IMR-90 (cell line): ENCODE data around the gene CYP26A1. TPM values are rescaled to one million over a fixed set of nuclear protein-coding genes. Genes with fewer than 3 reads are reported as not detected.

Source experiments
- ATAC-seq: fragments of 200-7000 bp; cut with Tn5 transposase; 2 replicates; pipeline ENCODE4 v1.9.1; 2020; ENCODE audit warnings: low read depth, mild to moderate bottlenecking, moderate library complexity
- Bru-seq: library from RNA; stranded (reverse); fragments of 400-500 nt; gene quantifications from one replicate; lab custom pipeline; 2021; lab: Mats Ljungman, UMichigan
- BruChase-seq, 2 experiments: library from RNA; stranded (reverse); fragments of 400-500 nt; gene quantifications; one replicate each; lab custom pipeline; 2021; lab: Mats Ljungman, UMichigan
- BruUV-seq: library from RNA; stranded (reverse); fragments of 400-500 nt; replicated peaks from 2 replicates; lab custom pipeline; 2021; lab: Mats Ljungman, UMichigan
- CTCF ChIA-PET: fragments of 300-600 bp; formaldehyde crosslinking; extraction: SDS; loops from one replicate; lab custom pipeline; 2021; ENCODE audit warnings: antibody characterized with exemption; lab: Yijun Ruan, JAX
- POLR2A ChIA-PET: fragments of 300-600 bp; sonication (Branson Sonifier 250); formaldehyde crosslinking; loops from one replicate; lab custom pipeline; 2022; ENCODE audit warnings: antibody characterized with exemption; ENCODE audit not compliant: unreplicated experiment; lab: Charles Lee
- DNase-seq: peaks from one replicate; pipeline ENCODE4 v3.0.0; 2013
- H2AFZ ChIP-seq: replicated peaks from 2 replicates; pipeline ENCODE3; 2013; ENCODE audit warnings: low read length, mild to moderate bottlenecking; ENCODE audit not compliant: poor library complexity
- H2AK5ac ChIP-seq: 2 replicates; pipeline ENCODE4 v1.6.1; 2013; ENCODE audit warnings: low read depth, low read length, inconsistent platforms
- H2AK9ac ChIP-seq: replicated peaks from 2 replicates; pipeline ENCODE3; 2013; ENCODE audit warnings: mild to moderate bottlenecking, low read depth, low read length, moderate library complexity; ENCODE audit not compliant: poor library complexity
- H2BK120ac ChIP-seq: 2 replicates; pipeline ENCODE4 v1.6.1; 2013; ENCODE audit warnings: low read depth, low read length, inconsistent platforms
- H2BK15ac ChIP-seq: 3 replicates; pipeline ENCODE4 v1.6.1; 2013; ENCODE audit warnings: low read depth, low read length, inconsistent platforms
- H2BK20ac ChIP-seq: 2 replicates; pipeline ENCODE4 v1.6.1; 2013; ENCODE audit warnings: low read depth, mild to moderate bottlenecking, inconsistent platforms, low read length, moderate library complexity
- H2BK5ac ChIP-seq: 2 replicates; pipeline ENCODE4 v1.6.1; 2013; ENCODE audit warnings: mild to moderate bottlenecking, low read depth, low read length, inconsistent platforms; ENCODE audit not compliant: poor library complexity, severe bottlenecking
- H3K14ac ChIP-seq: replicated peaks from 2 replicates; pipeline ENCODE4 v1.6.1; 2013; ENCODE audit warnings: low read depth, low read length, inconsistent platforms
- H3K18ac ChIP-seq: 2 replicates; pipeline ENCODE4 v1.6.1; 2013; ENCODE audit warnings: low read depth, low read length, control low read depth
- H3K23ac ChIP-seq: 2 replicates; pipeline ENCODE4 v1.6.1; 2013; ENCODE audit warnings: low read depth, low read length, inconsistent platforms
- H3K27ac ChIP-seq: 2 replicates; pipeline ENCODE4 v1.5.1; 2013; ENCODE audit warnings: mild to moderate bottlenecking, control low read depth, low read length; ENCODE audit not compliant: insufficient read depth
- H3K27me3 ChIP-seq: 2 replicates; pipeline ENCODE4 v1.6.1; 2013; ENCODE audit warnings: low read length; ENCODE audit not compliant: control insufficient read depth, insufficient read depth
- H3K36me3 ChIP-seq: 2 replicates; pipeline ENCODE4 v1.6.1; 2013; ENCODE audit warnings: low read length, mixed read lengths; ENCODE audit not compliant: control insufficient read depth, insufficient read depth
- H3K4ac ChIP-seq: 2 replicates; pipeline ENCODE4 v1.6.1; 2013; ENCODE audit warnings: low read depth, low read length, inconsistent platforms
- H3K4me1 ChIP-seq: 2 replicates; pipeline ENCODE4 v1.6.1; 2013; ENCODE audit warnings: low read length, mixed read lengths; ENCODE audit not compliant: control insufficient read depth, insufficient read depth
- H3K4me2 ChIP-seq: 2 replicates; pipeline ENCODE4 v1.6.1; 2013; ENCODE audit warnings: low read depth, mild to moderate bottlenecking, control low read depth, low read length, moderate library complexity
- H3K4me3 ChIP-seq: 2 replicates; pipeline ENCODE4 v1.5.1; 2013; ENCODE audit warnings: low read depth, mild to moderate bottlenecking, control low read depth, low read length, moderate library complexity; ENCODE audit not compliant: insufficient read depth
- H3K56ac ChIP-seq: 2 replicates; pipeline ENCODE4 v1.6.1; 2013; ENCODE audit warnings: low read length, inconsistent platforms; ENCODE audit not compliant: insufficient read depth; ENCODE audit errors: extremely low read depth
- H3K79me1 ChIP-seq, 2 experiments: 2 replicates each; pipeline ENCODE4 v1.6.1; 2013; ENCODE audit warnings: low read length in 2 of 2, inconsistent platforms in 1 of 2, low read depth in 1 of 2
- H3K9ac ChIP-seq: 2 replicates; pipeline ENCODE4 v1.6.1; 2013; ENCODE audit warnings: low read depth, low read length, control low read depth
- H3K9me1 ChIP-seq: 2 replicates; pipeline ENCODE4 v1.6.1; 2013; ENCODE audit warnings: low read length, inconsistent platforms; ENCODE audit not compliant: insufficient read depth
- H3K9me3 ChIP-seq: 2 replicates; pipeline ENCODE4 v1.6.1; 2013; ENCODE audit warnings: low read length; ENCODE audit not compliant: control insufficient read depth, insufficient read depth
- H4K20me1 ChIP-seq: 2 replicates; pipeline ENCODE4 v1.6.1; 2013; ENCODE audit warnings: low read length, inconsistent platforms; ENCODE audit not compliant: insufficient read depth
- H4K5ac ChIP-seq: 2 replicates; pipeline ENCODE4 v1.6.1; 2013; ENCODE audit warnings: mild to moderate bottlenecking, low read depth, low read length, control low read depth
- H4K8ac ChIP-seq, 2 experiments: 2 replicates each; pipeline ENCODE4 v1.6.1; 2013; ENCODE audit warnings: low read depth in 2 of 2, low read length in 2 of 2, control low read depth in 1 of 2, inconsistent platforms in 1 of 2
- H4K91ac ChIP-seq: 2 replicates; pipeline ENCODE4 v1.6.1; 2013; ENCODE audit warnings: low read depth, low read length, inconsistent platforms; ENCODE audit not compliant: insufficient read depth
- BHLHE40 ChIP-seq: fragments of 150-350 bp; IDR thresholded peaks from 2 replicates; pipeline ENCODE4 v1.6.1; 2016; ENCODE audit warnings: mild to moderate bottlenecking, low read depth, low read length
- CEBPB ChIP-seq: IDR thresholded peaks from 2 replicates; pipeline ENCODE4 v1.6.1; 2012; ENCODE audit warnings: low read depth, low read length, improper control_type of control experiment
- CHD1 ChIP-seq: IDR thresholded peaks from 2 replicates; pipeline ENCODE4 v1.6.1; 2012; ENCODE audit warnings: low read depth, low read length, improper control_type of control experiment
- MAZ ChIP-seq: IDR thresholded peaks from 2 replicates; pipeline ENCODE4 v1.6.1; 2012; ENCODE audit warnings: low read depth, mild to moderate bottlenecking, low read length, improper control_type of control experiment, moderate library complexity, borderline replicate concordance
- NFE2L2 ChIP-seq: fragments of 150-350 bp; IDR thresholded peaks from 2 replicates; pipeline ENCODE4 v1.6.1; 2016; ENCODE audit warnings: low read depth, mild to moderate bottlenecking, low read length
- RFX5 ChIP-seq: IDR thresholded peaks from 2 replicates; pipeline ENCODE4 v1.8.0; 2012; ENCODE audit warnings: low read depth, mild to moderate bottlenecking, low read length, moderate library complexity
- SMC3 ChIP-seq: fragments of 150-350 bp; IDR thresholded peaks from 2 replicates; pipeline ENCODE4 v1.6.1; 2016; ENCODE audit warnings: low read depth, mild to moderate bottlenecking, antibody characterized with exemption, low read length, moderate library complexity
- whole genome bisulfite sequencing, 2 experiments: methylation state at CpG; one replicate each; pipeline versions ENCODE4 v1.1.5 to v1.1.7; 2013; ENCODE audit warnings: missing lambda C conversion rate in 2 of 2; ENCODE audit not compliant: insufficient read length in 1 of 2; ENCODE audit errors: extremely low coverage in 2 of 2; 5-methylcytosine and 5-hydroxymethylcytosine counted together
- dilution Hi-C: fragments of 300-500 bp; cut with HindIII; formaldehyde crosslinking; loops from one replicate; pipeline ENCODE4 v1.14.3; 2018; ENCODE audit warnings: low sequenced_read_pairs; ENCODE audit not compliant: unreplicated experiment
- in situ Hi-C: fragments of 300-500 bp; cut with MboI; formaldehyde crosslinking; loops from 3 replicates; pipeline ENCODE4 v1.14.3; 2019; ENCODE audit warnings: low sequenced_read_pairs, inconsistent platforms, mixed read lengths
- intact Hi-C: fragments of 100-400 bp; cut with micrococcal nuclease; formaldehyde crosslinking; loops from 2 replicates; pipeline ENCODE4 v1.10.0; 2022
- long read RNA-seq: library from polyadenylated mRNA; unstranded; transcript quantifications from one replicate; pipeline ENCODE4 v2.0.0, GENCODE V29; 2021; ENCODE audit not compliant: unreplicated experiment
- polyA plus RNA-seq, 3 experiments: library from polyadenylated mRNA; depleted of rRNA; stranded (reverse); fragments of >200 nt; gene quantifications; 2 replicates each; pipeline ENCODE4 v1.2.3, GENCODE V29; 2012; ENCODE audit warnings: low replicate concordance in 1 of 3
- total RNA-seq: library from RNA; depleted of rRNA; stranded (reverse); fragments of >200 nt; gene quantifications from 2 replicates; pipeline ENCODE4 v1.2.3, GENCODE V29; 2012; rRNA removed
- TF ChIP-seq, protein P1 (sequence below): fragments of 150-350 bp; IDR thresholded peaks from 2 replicates; pipeline ENCODE4 v1.6.1; 2017; ENCODE audit warnings: mild to moderate bottlenecking, antibody characterized with exemption, low read length, low read depth
- TF ChIP-seq, protein P2 (sequence below): fragments of 150-350 bp; IDR thresholded peaks from 2 replicates; pipeline ENCODE4 v1.6.1; 2016; ENCODE audit warnings: low read depth, mild to moderate bottlenecking, low read length, moderate library complexity, borderline replicate concordance
- TF ChIP-seq, protein P3 (sequence below): conservative IDR thresholded peaks from 2 replicates; pipeline ENCODE4 v1.5.1; 2012; ENCODE audit warnings: mild to moderate bottlenecking, low read depth, low read length, improper control_type of control experiment

Gene CYP26A1, protein sequence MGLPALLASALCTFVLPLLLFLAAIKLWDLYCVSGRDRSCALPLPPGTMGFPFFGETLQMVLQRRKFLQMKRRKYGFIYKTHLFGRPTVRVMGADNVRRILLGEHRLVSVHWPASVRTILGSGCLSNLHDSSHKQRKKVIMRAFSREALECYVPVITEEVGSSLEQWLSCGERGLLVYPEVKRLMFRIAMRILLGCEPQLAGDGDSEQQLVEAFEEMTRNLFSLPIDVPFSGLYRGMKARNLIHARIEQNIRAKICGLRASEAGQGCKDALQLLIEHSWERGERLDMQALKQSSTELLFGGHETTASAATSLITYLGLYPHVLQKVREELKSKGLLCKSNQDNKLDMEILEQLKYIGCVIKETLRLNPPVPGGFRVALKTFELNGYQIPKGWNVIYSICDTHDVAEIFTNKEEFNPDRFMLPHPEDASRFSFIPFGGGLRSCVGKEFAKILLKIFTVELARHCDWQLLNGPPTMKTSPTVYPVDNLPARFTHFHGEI
- total RNA-seq: not detected in 2 replicates
- 0.15 TPM in 1 of 2 replicates, not detected in the other for polyA plus RNA-seq (2012; rRNA removed)
- 0.06 and 0.07 TPM in 2 replicates for polyA plus RNA-seq (2012; cell fraction: cytosol; rRNA removed)
- 0.37 and 0.38 TPM in 2 replicates for polyA plus RNA-seq (2012; cell fraction: nucleus; rRNA removed; ENCODE audit: low replicate concordance)
- Bru-seq, nascent RNA: not detected
- BruChase-seq, experiment 1, labeled RNA remaining after a 6-hour chase: not detected
- percentile 14 among the genes with signal in this experiment for BruChase-seq, experiment 2, labeled RNA remaining after a 2-hour chase
- long read RNA-seq: 0 reads

DNA sequence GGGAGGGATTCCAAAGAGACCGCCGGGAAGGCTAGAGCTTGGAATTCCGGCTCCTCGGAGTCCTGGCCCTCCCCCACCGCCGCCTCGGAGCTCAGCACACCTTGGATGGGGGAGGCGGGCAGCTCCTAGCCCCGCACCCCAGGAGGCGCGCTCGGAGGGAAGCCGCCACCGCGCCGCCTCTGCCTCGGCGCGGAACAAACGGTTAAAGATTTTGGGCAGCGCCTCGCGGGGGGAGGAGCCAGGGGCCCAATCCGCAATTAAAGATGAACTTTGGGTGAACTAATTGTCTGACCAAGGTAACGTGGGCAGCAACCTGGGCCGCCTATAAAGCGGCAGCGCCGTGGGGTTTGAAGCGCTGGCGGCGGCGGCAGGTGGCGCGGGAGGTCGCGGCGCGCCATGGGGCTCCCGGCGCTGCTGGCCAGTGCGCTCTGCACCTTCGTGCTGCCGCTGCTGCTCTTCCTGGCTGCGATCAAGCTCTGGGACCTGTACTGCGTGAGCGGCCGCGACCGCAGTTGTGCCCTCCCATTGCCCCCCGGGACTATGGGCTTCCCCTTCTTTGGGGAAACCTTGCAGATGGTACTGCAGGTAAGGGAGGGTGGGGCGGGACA, at the start of gene CYP26A1:
Gene CYP26A1 (plus strand): TSS at position 355 of the 608 bp plus-strand sequence. CDS start 42 bp downstream, at position 397.
- Histone ChIP-seq H3K4me3 (no peak within 1 kb of the TSS), H3K4me2 (peak within 1 kb of the TSS; percentile 49; the same call in 1 of the 2 replicates), H4K91ac (no peak within 1 kb of the TSS), H3K36me3 (no peaks in the 10 kb centered on the region), H2BK20ac (no peak within 1 kb of the TSS), H2AK5ac (no peak within 1 kb of the TSS), H2BK5ac (no peak within 1 kb of the TSS), H2AK9ac (no peak within 1 kb of the TSS), H3K27ac (no peak within 1 kb of the TSS), H3K4me1 (peaks cover 6% of the 10 kb centered on the region; the same call in 1 of the 2 replicates), H4K5ac (no peak within 1 kb of the TSS), H3K56ac (no peak within 1 kb of the TSS), H4K8ac (no peak within 1 kb of the TSS), H3K18ac (no peak within 1 kb of the TSS), H3K27me3 (peaks cover 87% of the 10 kb centered on the region), H4K20me1 (peaks cover 18% of the 10 kb centered on the region; the same call in 1 of the 2 replicates), H3K9me1 (no peaks in the 10 kb centered on the region), H3K4ac (no peak within 1 kb of the TSS), H3K23ac (peak within 1 kb of the TSS; percentile 46; the same call in 1 of the 2 replicates), H3K14ac (no peak within 1 kb of the TSS), H3K9ac (no peak within 1 kb of the TSS), H2BK120ac (no peak within 1 kb of the TSS), H2BK15ac (no peak within 1 kb of the TSS), H3K9me3 (no peaks in the 10 kb centered on the region), H2AFZ (peak within 1 kb of the TSS; percentile 67), H3K79me1 (no peaks in the 10 kb centered on the region)
- intact Hi-C loops: loop anchor here (5.0 kb wide), 1 partner anchor 66 kb away; no protein-coding TSS in a partner anchor
- ChIA-PET POLR2A (interaction anchor here (0.6 kb wide), 1 partner anchor 15 kb away, joined by 5 read pairs; no protein-coding TSS in a partner anchor), CTCF (no interaction called here)
- no TSS peak for BruUV-seq
- DNase-seq: no peak
- in situ Hi-C loops: no loop called here
- dilution Hi-C loops: no loop called here
- no peak for ATAC-seq
- WGBS, 2 experiments: 3% methylated on average over 20 of the region's 52 CpGs; no CpG with 5 or more reads in 1 of the 2 experiments
- TF ChIP-seq CEBPB (no peak), BHLHE40 (no peak), RFX5 (no peak), MAZ (no peak), CHD1 (no peak), SMC3 (no peak), NFE2L2 (no peak)
- TF ChIP-seq, protein P1, sequence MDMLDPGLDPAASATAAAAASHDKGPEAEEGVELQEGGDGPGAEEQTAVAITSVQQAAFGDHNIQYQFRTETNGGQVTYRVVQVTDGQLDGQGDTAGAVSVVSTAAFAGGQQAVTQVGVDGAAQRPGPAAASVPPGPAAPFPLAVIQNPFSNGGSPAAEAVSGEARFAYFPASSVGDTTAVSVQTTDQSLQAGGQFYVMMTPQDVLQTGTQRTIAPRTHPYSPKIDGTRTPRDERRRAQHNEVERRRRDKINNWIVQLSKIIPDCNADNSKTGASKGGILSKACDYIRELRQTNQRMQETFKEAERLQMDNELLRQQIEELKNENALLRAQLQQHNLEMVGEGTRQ: no peak
- TF ChIP-seq, protein P2, sequence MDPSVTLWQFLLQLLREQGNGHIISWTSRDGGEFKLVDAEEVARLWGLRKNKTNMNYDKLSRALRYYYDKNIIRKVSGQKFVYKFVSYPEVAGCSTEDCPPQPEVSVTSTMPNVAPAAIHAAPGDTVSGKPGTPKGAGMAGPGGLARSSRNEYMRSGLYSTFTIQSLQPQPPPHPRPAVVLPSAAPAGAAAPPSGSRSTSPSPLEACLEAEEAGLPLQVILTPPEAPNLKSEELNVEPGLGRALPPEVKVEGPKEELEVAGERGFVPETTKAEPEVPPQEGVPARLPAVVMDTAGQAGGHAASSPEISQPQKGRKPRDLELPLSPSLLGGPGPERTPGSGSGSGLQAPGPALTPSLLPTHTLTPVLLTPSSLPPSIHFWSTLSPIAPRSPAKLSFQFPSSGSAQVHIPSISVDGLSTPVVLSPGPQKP: no peak
- TF ChIP-seq, protein P3, sequence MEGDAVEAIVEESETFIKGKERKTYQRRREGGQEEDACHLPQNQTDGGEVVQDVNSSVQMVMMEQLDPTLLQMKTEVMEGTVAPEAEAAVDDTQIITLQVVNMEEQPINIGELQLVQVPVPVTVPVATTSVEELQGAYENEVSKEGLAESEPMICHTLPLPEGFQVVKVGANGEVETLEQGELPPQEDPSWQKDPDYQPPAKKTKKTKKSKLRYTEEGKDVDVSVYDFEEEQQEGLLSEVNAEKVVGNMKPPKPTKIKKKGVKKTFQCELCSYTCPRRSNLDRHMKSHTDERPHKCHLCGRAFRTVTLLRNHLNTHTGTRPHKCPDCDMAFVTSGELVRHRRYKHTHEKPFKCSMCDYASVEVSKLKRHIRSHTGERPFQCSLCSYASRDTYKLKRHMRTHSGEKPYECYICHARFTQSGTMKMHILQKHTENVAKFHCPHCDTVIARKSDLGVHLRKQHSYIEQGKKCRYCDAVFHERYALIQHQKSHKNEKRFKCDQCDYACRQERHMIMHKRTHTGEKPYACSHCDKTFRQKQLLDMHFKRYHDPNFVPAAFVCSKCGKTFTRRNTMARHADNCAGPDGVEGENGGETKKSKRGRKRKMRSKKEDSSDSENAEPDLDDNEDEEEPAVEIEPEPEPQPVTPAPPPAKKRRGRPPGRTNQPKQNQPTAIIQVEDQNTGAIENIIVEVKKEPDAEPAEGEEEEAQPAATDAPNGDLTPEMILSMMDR: no peak
